Stimulated activated CD4-positive, alpha-beta T cell treated with anti-CD3 and anti-CD28 coated beads, Interleukin-1b, Interleukin-23, amount 100 ng/mL, for 4 hours (primary cell): Measurements from ENCODE around the gene PKNOX2.
"Not testable (repeated sequence)": the region's sequence is repeated elsewhere in the genome, so short reads cannot be mapped to it uniquely, and the experiment has no call there.

Experiments
- DNase-seq, 2 donors: peaks; one replicate each; pipeline ENCODE4 v3.0.0-alpha.2; 2020; ENCODE audit warnings: low read depth in 2 of 2

Gene PKNOX2

DNA sequence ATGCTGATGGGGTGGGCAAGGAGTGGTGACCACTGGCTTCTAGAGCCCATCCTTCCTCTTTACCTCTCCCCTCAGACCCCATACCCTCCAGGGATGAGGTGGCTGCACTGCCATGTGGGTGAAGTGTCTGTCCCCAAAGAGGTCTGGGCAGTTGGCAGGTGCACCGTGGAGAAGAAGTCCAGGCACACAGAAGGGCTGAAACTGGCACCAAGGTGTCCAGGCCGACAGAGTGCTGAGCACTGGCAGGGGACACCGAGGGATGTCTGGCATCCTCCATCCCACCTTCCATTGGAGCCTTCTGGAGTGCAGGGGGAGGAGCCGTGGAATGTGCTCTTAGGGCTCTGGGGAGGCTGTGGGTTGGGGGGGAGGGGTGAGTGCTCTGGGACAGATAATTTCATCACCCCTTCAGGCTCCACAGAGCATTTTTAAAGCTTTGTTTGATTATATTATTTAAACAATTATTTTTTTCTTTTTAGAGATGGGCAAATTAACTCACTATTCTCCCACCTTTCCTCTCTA is 37.9 kb downstream of the PKNOX2 start:
- DNase-seq = no peak

DNA sequence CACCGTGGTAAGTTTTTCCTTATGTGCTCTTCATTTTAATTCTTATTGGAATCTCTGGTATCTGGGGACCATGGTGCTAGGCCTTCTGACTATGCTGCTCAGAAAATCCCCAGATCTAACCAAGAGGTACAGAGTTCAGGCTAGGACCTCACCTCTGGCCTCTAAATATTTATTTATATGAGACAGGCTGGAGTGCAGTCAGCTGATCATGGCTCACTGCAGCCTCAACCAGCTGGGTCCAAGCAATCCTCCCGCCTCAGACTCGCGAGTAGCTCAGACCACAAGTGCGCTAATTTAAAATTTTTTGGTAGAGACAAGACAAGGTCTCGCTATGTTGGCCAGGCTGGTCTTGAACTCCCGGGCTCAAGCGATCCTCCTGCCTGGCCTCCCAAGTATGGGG is 38.4 kb downstream of the PKNOX2 start:
- no peak for DNase-seq

DNA sequence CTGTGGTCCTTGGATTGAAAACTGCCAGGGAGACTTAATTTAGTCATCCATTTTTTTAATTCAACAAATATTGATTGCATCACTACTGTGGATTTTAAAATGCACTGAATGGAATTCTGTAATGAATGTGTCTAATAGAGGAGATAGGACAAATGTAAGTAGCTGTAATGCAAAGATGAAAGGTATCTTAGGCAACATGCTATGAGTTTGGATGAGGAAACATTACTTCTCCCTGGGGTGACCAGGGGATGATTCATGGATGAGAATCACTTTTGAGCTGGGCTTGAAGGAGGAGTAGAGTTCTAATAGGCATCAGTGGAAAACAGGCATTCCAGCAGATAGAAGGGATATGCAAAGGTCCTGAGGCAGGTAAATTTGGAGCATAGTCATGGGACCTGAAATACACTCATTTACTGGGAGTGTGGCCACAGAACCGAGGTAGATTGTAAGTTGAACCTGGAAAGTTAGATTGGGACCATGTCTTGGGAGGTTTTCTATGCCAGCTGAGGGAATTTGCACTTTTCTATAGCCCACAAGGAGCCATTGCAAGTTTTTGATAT is 43.4 kb downstream of the PKNOX2 start:
- DNase-seq = no peak

DNA sequence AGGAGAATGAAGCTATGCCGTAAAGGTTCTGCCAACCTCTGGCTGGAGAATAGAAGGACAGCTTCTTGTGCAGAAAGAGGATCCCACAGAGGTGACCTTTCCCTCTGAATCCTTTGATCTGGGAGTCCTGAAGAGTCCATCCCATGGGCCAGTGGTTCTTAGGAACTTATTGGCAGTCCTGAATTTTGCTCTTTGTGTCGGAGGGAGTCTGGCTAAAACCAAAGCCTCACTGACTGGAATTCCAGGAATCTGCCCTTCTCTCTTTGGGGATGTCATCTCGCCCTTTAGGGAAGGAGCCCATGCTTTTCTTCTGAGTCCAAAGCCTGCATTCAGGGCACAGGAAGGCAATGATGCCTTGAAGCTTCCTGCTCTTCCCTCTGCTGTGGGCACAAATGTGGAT is 45.5 kb downstream of the PKNOX2 start:
- DNase-seq = no peak

DNA sequence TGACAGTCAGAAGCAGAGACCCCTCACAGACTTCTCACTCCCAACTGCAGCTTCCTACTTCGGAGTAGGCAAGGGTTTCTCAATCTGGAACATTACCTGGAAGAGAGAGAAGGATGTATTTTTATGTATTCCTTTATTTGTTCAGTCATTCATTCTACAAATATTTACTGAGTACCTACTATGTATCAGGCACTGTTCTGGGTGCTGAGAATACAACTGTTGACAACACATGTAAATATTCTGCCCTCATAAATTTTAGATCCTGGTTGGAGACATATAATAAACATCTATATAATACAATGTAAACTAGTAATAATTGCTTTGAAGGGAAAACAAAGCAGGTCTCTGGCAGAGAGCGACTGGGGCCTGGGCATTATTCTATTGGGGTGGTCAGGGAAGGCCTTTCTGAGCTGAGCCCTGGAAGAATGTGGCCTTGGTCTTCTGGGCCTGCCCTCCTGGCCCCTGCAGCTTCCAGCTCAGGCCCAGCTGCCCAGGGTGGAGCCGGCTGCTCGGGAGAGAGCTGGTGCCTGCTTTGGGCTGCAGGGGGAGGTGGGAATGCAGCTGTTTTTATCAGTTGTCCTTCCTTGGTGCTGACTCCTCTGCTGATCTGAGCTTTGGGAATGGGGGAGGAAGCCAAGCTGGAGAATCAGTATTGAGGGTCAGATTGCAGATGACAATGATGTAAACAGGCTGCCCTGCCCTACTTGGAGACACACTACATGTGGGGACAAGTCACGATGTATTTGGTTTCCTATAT is 46.8 kb downstream of the PKNOX2 start:
- no peak for DNase-seq

DNA sequence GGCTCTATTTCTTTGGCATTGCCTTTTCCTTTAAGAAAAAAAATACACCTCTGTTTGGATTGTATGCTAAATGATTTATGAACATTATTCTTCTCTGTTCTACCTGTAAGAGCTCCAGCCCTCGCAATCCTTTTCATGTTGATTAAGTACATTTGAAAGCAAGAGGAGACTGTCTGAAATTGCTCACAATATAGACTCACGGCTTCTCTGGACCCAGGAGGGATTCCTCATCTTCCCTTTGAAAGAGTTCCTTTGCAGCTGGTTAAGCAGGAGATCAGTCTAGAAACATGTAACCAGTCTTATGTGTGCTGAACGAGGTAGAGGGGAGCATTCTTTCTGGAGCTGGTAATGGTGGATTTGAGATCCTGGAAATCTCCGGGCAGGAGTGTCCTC is 47.4 kb downstream of the PKNOX2 start:
- no peak for DNase-seq

DNA sequence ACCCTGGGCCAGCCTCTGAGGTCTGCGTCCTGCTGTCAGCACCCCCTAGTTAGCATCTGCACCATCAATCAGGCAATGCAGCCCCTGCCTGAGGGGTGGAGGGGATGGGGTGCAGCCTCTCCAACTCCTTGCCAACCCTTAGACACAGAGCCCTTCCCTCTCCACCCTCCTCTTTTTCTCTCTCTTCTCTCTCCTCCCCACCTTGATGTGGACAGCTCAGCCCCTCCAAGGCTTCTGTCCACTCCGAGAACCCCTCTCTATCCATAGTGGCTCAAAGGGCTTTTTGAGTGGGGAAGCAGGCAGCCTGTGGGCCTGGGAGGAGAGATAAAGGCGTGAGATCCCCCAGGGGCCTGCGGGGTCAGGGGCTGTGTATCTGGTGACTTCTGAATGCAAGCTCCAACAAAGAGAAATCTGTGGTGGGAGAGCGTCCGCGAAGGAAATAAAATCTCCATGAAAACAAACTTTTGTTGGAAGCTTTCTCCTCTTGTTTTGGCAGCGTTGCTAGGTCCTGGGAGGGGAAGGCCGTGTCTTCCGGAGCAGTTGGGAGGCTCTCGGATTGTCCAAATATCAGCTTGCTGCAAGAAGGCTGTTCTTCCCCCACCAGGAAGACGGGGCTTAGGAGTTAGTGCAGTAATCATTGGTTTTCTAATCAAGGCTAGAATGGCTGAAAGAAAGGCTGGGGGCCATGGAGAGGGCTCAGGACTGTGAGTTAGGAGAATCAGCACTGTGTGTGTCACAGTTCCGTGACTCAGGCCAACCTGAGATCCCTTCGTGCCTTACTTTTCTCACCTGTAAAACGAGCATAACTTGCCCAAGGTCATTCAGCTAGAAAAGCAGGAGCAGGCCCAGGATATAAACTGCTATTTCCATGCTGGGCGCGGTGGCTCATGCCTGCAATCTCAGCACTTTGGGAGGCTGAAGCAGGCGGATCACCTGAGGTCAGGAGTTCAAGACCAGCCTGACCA is 50.3 kb downstream of the PKNOX2 start:
- DNase-seq = no peak

DNA sequence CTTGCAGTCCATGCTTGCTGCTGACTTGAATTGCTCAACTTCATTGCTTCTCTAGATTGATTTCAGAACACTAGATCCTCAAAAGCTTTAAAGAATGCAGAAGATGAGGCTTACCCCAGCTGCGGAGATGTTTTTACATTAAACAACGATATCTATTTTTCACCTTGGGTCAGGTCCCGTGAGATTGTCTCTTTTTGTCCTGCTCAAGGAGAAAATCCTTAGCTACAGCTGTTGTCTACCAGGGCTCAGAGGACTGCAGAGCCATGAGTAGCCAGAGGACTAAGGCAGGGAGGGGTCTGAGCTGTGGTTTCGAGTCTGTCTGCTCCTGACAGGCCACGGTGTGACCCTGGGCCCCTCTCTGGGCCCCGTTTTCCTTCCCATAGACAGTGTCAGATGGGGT is 51.4 kb downstream of the PKNOX2 start:
- no peak for DNase-seq

DNA sequence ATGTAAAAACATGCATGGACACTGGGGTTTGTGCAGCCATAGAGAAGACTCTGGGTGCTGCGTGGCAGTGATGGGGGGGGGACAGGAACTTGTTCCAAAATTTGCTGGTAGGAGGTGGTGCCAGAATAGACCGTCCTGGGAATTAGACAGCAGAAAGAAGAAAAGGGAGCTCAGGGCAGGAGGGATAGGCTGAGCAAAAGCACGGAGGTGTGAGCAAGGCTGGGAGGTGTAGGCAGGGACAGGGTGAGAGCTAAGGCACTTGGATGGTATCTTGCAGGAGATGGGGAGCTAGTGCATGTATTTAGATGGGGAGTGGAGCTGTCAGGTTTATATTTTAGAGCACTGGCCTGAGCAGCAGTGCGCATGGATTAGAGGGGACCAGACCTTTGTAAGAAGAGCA is 53.8 kb downstream of the PKNOX2 start:
- DNase-seq = no peak

DNA sequence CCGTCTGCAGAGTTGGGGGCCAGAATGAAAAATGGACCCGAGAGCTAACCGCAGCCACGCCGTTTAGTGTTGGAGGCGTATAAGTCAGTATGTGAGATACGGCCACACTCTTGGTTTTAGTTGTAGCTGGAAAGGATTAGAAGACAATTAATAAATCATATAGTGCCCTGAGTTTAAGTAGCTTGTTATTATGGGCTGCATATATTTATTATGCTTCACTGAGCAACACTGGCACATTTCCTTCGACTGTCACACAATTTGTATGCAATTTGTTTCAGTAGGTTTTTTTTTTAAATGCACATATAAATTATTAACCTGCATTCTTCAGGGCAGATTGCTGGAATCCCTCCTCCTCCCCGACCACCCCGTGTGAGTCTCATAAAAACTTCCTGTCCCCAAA is 56.9 kb downstream of the PKNOX2 start:
- DNase-seq = no peak

DNA sequence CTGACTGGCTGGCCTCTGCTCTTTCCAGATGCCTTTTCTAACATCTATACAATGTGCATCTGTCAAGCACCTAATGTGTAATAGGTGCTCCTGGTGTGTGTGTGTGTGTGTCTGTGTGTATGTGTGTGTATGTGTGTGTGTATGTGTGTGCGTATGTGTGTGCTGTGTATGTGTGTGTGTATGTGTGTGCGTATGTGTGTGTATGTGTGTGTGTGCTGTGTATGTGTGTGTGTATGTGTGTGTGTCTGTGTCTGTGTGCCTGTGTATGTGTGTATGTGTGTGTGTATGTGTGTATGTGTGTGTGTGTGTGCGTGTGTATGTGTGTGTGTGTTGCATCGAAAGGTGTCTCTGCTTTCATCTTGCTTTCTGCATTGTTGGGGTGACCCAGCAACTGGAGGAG is 57.9 kb downstream of the PKNOX2 start:
- DNase-seq = no peak

DNA sequence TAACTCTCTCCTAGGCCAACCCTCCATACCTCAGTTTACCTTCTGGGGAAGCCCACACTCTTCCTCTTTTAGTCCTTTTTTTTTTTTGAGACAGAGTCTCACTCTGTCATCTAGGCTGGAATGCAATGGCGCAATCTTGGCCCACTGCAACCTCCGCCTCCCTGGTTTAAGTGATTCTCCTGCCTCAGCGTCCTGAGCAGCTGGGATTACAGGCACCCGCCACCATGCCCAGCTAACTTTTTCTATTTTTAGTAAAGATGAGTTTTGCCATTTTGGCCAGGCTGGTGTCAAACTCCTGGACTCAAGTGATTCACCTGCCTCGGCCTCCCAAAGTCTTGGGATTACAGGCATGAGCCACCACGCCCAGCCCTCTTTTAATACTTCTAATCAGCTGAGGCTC is 58.6 kb downstream of the PKNOX2 start:
- not testable (repeated sequence) for DNase-seq

DNA sequence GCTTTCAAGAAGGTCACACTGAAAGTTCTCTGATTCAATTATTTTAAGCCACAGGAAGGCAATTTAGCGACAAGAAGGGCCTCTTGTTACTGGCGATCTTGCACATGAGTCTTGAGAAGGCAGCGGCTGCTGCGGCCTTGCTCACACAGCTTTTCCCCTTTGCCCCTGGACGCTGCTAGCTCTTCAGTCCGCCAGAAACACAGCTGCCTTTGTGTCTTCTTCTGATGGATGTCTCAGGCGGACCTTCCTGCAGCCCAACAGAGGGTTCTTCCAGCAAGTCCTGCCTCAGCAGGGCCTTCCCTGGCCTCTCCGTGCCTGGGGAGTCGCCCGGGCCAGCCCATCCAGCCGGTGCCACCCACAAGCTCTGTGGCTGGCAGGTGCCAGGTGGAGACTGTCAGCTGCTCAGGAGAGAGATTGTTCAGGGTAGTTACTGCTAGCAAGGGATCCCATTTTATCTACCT is 59.4 kb downstream of the PKNOX2 start:
- DNase-seq = no peak

DNA sequence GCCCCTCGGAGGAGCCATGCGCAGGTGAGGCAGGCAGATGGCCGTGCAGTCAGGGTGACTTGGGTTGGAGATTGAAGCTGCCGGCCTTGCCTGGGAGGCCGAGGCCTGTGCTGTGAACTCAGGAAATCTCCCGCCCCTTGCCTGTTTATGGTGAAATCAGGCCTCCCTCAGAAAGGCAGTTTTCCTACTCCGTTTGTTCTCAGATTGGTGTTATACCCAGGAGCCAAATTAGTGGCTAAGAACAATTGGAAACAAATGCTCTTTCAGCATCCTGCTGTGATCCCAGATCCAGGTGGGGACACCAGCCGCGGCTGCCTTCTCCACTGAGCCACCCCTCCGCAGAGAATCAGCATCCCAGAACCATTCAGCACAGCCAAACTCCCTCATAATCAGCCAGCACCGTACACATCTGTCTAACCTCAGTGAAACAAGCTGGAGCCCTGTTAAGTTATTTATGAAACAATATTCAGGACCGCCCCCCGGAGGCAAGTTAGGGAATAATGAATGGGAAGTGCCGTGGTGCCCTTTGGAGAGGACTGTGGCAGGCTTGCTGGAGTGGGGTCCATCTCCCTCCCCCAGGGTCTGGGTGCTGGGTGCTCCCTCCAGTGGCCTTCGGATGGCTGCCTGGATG is 60.0 kb downstream of the PKNOX2 start:
- no peak for DNase-seq

DNA sequence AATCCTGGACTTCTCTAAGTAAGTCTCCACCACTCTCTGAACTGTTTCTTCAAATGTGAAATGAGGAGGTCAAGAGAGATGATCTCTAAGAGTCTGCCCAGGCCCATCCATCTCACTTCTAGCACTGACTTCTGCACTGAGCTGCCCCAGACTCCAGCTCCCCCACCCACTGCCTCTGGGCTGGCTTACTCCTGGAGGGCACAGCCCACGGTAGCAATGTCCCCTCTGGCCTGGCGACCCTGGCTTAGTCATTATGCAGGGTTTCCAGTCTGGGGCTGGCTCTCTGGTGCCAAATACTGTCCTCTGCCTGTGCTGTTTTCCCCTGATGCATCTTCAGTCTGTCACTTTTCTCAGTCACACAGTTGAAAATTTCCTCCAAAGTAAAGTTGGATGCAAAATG is 60.9 kb downstream of the PKNOX2 start:
- DNase-seq = no peak

DNA sequence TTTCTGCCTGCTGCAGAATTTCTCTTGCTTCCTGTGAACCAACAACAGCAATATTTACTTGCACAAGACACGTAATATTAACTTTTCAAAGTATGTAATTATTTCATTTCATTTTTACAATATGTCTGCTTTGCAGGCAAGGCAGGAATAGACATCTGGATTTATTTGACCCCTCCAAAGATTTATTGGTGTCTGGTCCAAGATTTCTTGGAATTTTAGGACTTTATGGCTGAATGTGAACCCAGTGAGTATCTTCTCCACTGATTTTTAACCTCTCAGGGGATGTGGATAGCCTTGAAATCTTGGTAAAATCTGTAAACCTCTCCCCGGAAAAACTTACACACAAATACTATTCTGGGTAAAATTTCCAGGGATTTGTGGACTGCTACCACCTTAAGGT is 61.5 kb downstream of the PKNOX2 start:
- DNase-seq = no peak

DNA sequence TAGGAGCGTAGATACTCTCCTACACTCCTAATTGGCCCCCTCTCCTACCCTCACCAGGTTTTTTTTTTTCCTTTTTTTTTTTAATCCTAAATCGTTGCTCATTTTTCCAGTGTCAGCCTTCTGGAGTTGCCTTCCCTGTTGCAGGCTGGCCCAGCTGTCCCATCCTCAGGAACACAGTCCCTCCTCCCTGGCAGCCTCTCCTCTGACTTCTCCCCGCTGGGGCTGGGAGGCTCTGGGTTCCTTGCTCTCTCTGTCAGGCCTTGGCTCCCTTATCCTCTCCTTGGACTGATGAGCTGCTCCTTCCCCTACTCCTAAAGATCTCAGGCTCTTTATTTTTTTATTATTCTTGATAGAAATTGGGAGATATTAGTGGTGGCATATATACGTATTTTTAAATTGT is 62.2 kb downstream of the PKNOX2 start:
- DNase-seq = no peak

DNA sequence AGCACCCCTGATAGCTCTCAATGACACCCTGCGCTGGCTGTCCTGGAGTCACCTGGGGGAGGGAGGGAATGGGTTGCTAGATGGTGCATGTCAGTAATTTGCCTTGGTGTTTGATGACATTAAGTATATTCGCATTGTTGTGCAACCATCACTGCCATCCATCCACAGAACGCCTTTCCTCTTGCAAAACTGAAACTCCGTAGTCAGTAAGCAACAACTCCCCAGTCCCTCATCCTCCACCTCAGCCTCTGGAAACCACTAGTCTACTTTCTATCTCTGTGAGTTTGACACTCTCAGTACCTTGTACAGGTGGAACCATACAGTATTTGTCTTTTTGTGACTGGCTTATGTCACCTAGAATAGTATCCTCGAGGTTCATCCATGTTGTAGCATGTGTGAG is 62.6 kb downstream of the PKNOX2 start:
- DNase-seq = no peak

DNA sequence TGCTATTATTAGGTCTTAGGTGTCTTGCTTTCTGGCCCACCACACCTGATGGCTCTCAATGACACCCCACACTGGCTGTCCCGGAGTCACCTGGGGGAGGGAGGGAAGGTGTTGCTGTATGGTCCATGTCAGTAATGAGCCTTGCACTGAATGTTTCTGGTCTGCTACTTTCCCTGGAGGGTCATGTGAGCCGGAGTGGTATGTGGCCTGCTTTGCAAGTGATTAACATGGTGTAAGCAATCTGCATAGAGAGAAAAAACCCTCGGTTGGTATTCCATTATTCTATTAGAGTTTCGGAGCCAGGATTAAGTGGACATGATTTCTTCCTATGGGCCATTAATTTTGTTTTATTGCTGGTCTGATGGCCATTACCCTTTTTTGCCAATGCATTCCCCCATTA is 63.9 kb downstream of the PKNOX2 start:
- DNase-seq = no peak

DNA sequence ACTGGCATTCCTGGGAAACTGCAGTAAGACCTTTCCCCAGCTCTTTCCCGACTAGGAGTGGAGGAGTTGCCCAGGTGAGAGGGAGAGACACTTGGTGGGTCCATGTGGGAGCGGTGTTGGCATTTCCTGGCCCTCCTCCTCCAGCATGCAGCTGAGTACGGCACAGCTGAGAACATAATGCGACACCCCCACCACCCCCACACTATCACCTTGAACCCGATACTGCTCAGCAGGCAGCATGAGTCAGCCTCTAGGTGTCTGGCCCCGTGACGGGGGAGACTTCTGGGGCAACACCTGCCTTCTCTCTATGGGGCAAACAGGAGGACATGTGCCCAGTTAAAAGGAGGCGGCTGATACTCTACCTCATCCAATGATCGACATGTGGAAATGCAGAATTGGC is 64.4 kb downstream of the PKNOX2 start:
- no peak for DNase-seq

DNA sequence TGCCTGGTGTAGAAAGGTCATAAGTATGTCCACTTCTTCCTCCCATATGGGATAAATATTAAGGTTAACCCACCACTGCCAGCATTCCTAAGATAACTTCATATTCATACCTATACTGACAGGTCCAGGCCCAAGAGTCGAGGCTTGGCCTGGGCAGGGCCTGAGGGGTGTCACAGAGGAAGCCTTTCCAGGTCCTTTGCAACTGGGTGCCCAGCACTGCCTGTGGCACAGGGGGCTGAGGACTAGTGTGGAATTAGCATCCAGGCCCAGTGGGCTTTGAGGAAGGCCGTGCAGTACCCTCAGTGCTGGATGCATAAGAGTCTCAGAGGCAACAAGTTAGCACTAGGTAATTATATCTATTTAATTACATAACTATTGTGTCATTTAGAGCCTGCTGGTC is 65.4 kb downstream of the PKNOX2 start:
- no peak for DNase-seq

DNA sequence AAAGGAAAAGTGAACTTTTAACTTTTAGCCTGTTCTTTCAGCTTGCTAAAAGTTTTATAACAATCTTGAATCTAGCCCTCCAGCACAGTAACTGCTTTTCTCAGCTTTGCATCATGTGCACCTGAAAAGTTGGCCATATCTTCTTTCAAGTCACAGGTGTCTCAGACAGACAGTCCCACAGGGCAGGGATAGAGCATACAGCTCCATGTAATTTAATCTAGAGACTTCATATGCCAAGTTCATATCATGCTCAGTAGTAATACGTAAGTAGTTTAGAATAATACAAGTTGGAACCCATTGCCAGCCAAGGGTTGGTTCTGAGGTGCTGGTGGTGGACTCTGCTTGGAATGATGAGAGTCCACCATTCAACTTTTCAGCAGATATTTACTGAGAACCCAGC is 68.6 kb downstream of the PKNOX2 start:
- DNase-seq = no peak
